H1 (cell line): ENCODE measurements around the gene TMPRSS4. TPM values are rescaled to one million over a fixed set of nuclear protein-coding genes. Genes with fewer than 3 reads are reported as not detected.

Experiments used
- CTCF ChIA-PET: fragments of 300-600 bp; sonication (Branson Sonifier 250); formaldehyde crosslinking; loops from one replicate; lab custom pipeline; 2021; ENCODE audit not compliant: partially characterized antibody; lab: Charles Lee
- POLR2A ChIA-PET: fragments of 300-600 bp; sonication (Branson Sonifier 250); formaldehyde crosslinking; loops from one replicate; lab custom pipeline; 2021; ENCODE audit warnings: inconsistent platforms; ENCODE audit not compliant: partially characterized antibody; lab: Charles Lee
- DNase-seq, 2 experiments: peaks; one replicate each; pipeline versions ENCODE4 v3.0.0 to v3.0.0-alpha.2; 2010 to 2022; ENCODE audit warnings: low spot score in 2 of 2, low read depth in 1 of 2, mixed read lengths in 1 of 2
- FAIRE-seq: peaks from 2 replicates; lab custom pipeline; 2011; peaks lifted over from hg19 to GRCh38; lab: Jason Lieb, UNC
- H2AFZ ChIP-seq: 2 replicates; pipeline ENCODE4 v1.8.1; 2012; ENCODE audit warnings: low read length, inconsistent platforms
- H2AK5ac ChIP-seq: 2 replicates; pipeline ENCODE4 v1.6.1; 2013; ENCODE audit warnings: low read depth, low read length
- H2BK120ac ChIP-seq: replicated peaks from 2 replicates; pipeline ENCODE3; 2013; ENCODE audit warnings: low read depth, low read length, inconsistent platforms
- H2BK12ac ChIP-seq: 2 replicates; pipeline ENCODE4 v1.6.1; 2013; ENCODE audit warnings: low read depth, low read length
- H2BK15ac ChIP-seq: 2 replicates; pipeline ENCODE4 v1.6.1; 2013; ENCODE audit warnings: low read length
- H2BK20ac ChIP-seq: 2 replicates; pipeline ENCODE4 v1.6.1; 2013; ENCODE audit warnings: low read length
- H2BK5ac ChIP-seq: 2 replicates; pipeline ENCODE4 v1.6.1; 2013; ENCODE audit warnings: low read depth, low read length
- H3K14ac ChIP-seq: 2 replicates; pipeline ENCODE4 v1.6.1; 2013; ENCODE audit warnings: inconsistent platforms; ENCODE audit not compliant: insufficient read length
- H3K18ac ChIP-seq: 2 replicates; pipeline ENCODE4 v1.6.1; 2013; ENCODE audit warnings: low read length; ENCODE audit errors: extremely low read depth
- H3K23ac ChIP-seq: 2 replicates; pipeline ENCODE4 v1.6.1; 2013; ENCODE audit warnings: inconsistent platforms; ENCODE audit not compliant: insufficient read length
- H3K23me2 ChIP-seq: 2 replicates; pipeline ENCODE4 v1.6.1; 2013; ENCODE audit warnings: low read depth, low read length
- H3K27ac ChIP-seq: 2 replicates; pipeline ENCODE4 v1.6.1; 2011; ENCODE audit warnings: low read depth, low read length, inconsistent platforms
- H3K27me3 ChIP-seq, 4 experiments: replicated peaks in 1 of 4; 1 replicate in 1 of 4; 2 replicates in 3 of 4; pipeline versions ENCODE4 v1.6.1 to v1.8.1; 2011 to 2013; ENCODE audit warnings: low read length in 3 of 4, mild to moderate bottlenecking in 3 of 4, inconsistent platforms in 2 of 4, mixed read lengths in 2 of 4, moderate library complexity in 1 of 4; ENCODE audit not compliant: control insufficient read depth in 3 of 4, insufficient read depth in 3 of 4; ENCODE audit errors: extremely low read depth in 1 of 4
- H3K36me3 ChIP-seq, 4 experiments: 2 replicates each; pipeline versions ENCODE4 v1.6.1 to v1.8.1; 2011 to 2013; ENCODE audit warnings: mild to moderate bottlenecking in 4 of 4, low read length in 3 of 4, moderate library complexity in 2 of 4, control low read depth in 1 of 4, inconsistent platforms in 1 of 4; ENCODE audit not compliant: insufficient read depth in 4 of 4, control insufficient read depth in 2 of 4
- H3K4ac ChIP-seq: replicated peaks from 2 replicates; pipeline ENCODE3; 2013; ENCODE audit warnings: low read length, low read depth, mixed read lengths, inconsistent platforms; ENCODE audit not compliant: insufficient read length
- H3K4me1 ChIP-seq, 4 experiments: replicated peaks in 1 of 4; 1 replicate in 1 of 4; 2 replicates in 3 of 4; pipeline versions ENCODE4 v1.6.1 to v1.8.1; 2011 to 2013; ENCODE audit warnings: low read length in 3 of 4, inconsistent platforms in 2 of 4, mixed read lengths in 1 of 4; ENCODE audit not compliant: insufficient read depth in 4 of 4, control insufficient read depth in 3 of 4
- H3K4me2 ChIP-seq, 2 experiments: 2 replicates each; pipeline versions ENCODE4 v1.6.1 to v1.8.1; 2011 to 2013; ENCODE audit warnings: low read depth in 2 of 2, low read length in 2 of 2, control low read depth in 1 of 2, inconsistent platforms in 1 of 2, mild to moderate bottlenecking in 1 of 2; ENCODE audit not compliant: insufficient read depth in 1 of 2
- H3K4me3 ChIP-seq, 4 experiments: fragments of 200-600, 300-600 bp in 1 of 4; sonication (generic), shearing (Covaris generic), sonication (Bioruptor Twin) in 1 of 4; 2 replicates each; pipeline versions ENCODE4 v1.5.1 to v1.8.1; 2011 to 2016; ENCODE audit warnings: low read length in 4 of 4, low read depth in 3 of 4, control low read depth in 2 of 4, inconsistent platforms in 2 of 4, mild to moderate bottlenecking in 2 of 4, mixed read lengths in 1 of 4, moderate library complexity in 1 of 4; ENCODE audit not compliant: insufficient read depth in 2 of 4; ENCODE audit errors: extremely low read depth in 1 of 4
- H3K56ac ChIP-seq: replicated peaks from 2 replicates; pipeline ENCODE3; 2013; ENCODE audit warnings: low read depth, mild to moderate bottlenecking, mixed read lengths, low read length, inconsistent platforms; ENCODE audit not compliant: insufficient read length
- H3K79me1 ChIP-seq: 2 replicates; pipeline ENCODE4 v1.6.1; 2013; ENCODE audit warnings: low read depth, low read length, control low read depth
- H3K79me2 ChIP-seq, 2 experiments: 2 replicates each; pipeline versions ENCODE4 v1.6.1 to v1.8.1; 2012 to 2013; ENCODE audit warnings: low read length in 2 of 2, mild to moderate bottlenecking in 2 of 2, inconsistent platforms in 1 of 2; ENCODE audit not compliant: insufficient read depth in 2 of 2, control insufficient read depth in 1 of 2
- H3K9ac ChIP-seq, 4 experiments: replicated peaks in 1 of 4; 1 replicate in 1 of 4; 2 replicates in 3 of 4; pipeline versions ENCODE4 v1.6.1 to v1.8.1; 2011 to 2013; ENCODE audit warnings: low read depth in 3 of 4, low read length in 3 of 4, control low read depth in 2 of 4, mild to moderate bottlenecking in 2 of 4, moderate library complexity in 2 of 4, inconsistent platforms in 1 of 4; ENCODE audit errors: extremely low read depth in 1 of 4
- H3K9me3 ChIP-seq, 2 experiments: 2 replicates each; pipeline versions ENCODE4 v1.6.1 to v1.8.1; 2012 to 2013; ENCODE audit warnings: mild to moderate bottlenecking in 2 of 2, moderate library complexity in 2 of 2, control low read depth in 1 of 2, inconsistent platforms in 1 of 2, low read depth in 1 of 2, low read length in 1 of 2, mixed read lengths in 1 of 2; ENCODE audit not compliant: insufficient read depth in 2 of 2
- H4K20me1 ChIP-seq, 2 experiments: replicated peaks in 1 of 2; 2 replicates each; pipeline versions ENCODE3 to v1.8.1; 2011 to 2013; ENCODE audit warnings: inconsistent platforms in 2 of 2, low read length in 2 of 2, mild to moderate bottlenecking in 1 of 2; ENCODE audit not compliant: insufficient read depth in 2 of 2, control insufficient read depth in 1 of 2
- H4K5ac ChIP-seq: 2 replicates; pipeline ENCODE4 v1.6.1; 2013; ENCODE audit warnings: low read length, low read depth, mixed read lengths, inconsistent platforms; ENCODE audit not compliant: insufficient read length
- H4K8ac ChIP-seq: 2 replicates; pipeline ENCODE4 v1.8.0; 2013; ENCODE audit warnings: mild to moderate bottlenecking, moderate library complexity, low read length, inconsistent platforms; ENCODE audit not compliant: insufficient read depth; ENCODE audit errors: extremely low read depth
- H4K91ac ChIP-seq: replicated peaks from 2 replicates; pipeline ENCODE3; 2013; ENCODE audit warnings: low read length, mixed read lengths, inconsistent platforms; ENCODE audit not compliant: insufficient read length
- WGBS, 2 experiments: shearing (Covaris generic) in 1 of 2; methylation state at CpG; one replicate each; pipeline versions ENCODE4 v1.1.6 to v1.1.7; 2013 to 2015; ENCODE audit warnings: low lambda C conversion rate in 2 of 2, mixed read lengths in 2 of 2, inconsistent platforms in 1 of 2, low coverage in 1 of 2, missing lambda C conversion rate in 1 of 2; ENCODE audit not compliant: insufficient replicate concordance in 2 of 2, insufficient coverage in 1 of 2, insufficient read length in 1 of 2; ENCODE audit errors: extremely low coverage in 1 of 2, missing lambda C conversion rate in 1 of 2; 5-methylcytosine and 5-hydroxymethylcytosine counted together
- polyA plus RNA-seq, 7 experiments: library from polyadenylated mRNA; depleted of rRNA in 3 of 7; stranded (reverse) in 5 of 7; unstranded in 2 of 7; fragments of >200 nt in 5 of 7; fragments of 200-250 nt in 2 of 7; gene quantifications; 1 replicate in 5 of 7; 2 replicates in 1 of 7; 4 replicates in 1 of 7; pipeline versions ENCODE4 v1.2.1 to v1.2.3, GENCODE V29; 2011 to 2013; ENCODE audit warnings: missing spikeins in 2 of 7, mixed read lengths in 2 of 7
- total RNA-seq: library from RNA; stranded (reverse); fragmentation: NEBNext Ultra II Directional; extraction: Animal tissue kit (Norgen Biotek cat#: 25700); gene quantifications from 2 replicates; pipeline ENCODE4 v1.2.1, GENCODE V29; 2021

The TMPRSS4 gene
- total and polyA plus RNA-seq, 2 of the 8 experiments (the other 6 are each of a cell fraction or from before 2014, with no cell fraction given), result 0.11 to 0.58 TPM

- Histone ChIP-seq H4K8ac (no peak overlapping the region), H3K4me3 (no peak overlapping the region), H4K5ac (no peak overlapping the region), H3K79me1 (no peaks in the 10 kb centered on the region), H2BK15ac (no peak overlapping the region), H3K27ac (no peak overlapping the region), H2BK20ac (no peak overlapping the region), H3K79me2 (no peaks in the 10 kb centered on the region), H2BK12ac (no peak overlapping the region), H2BK120ac (no peak overlapping the region), H3K23me2 (no peaks in the 10 kb centered on the region), H3K4me1 (peaks cover 3 to 12% (median 6%) of the 10 kb centered on the region in 4 experiments; a peak in 6 of 7 replicates), H3K18ac (no peak overlapping the region), H2AK5ac (no peak overlapping the region), H3K4me2 (no peak overlapping the region), H3K9ac (no peak overlapping the region), H3K36me3 (no peaks in the 10 kb centered on the region), H4K91ac (no peak overlapping the region), H3K14ac (no peak overlapping the region), H4K20me1 (no peaks in the 10 kb centered on the region), H3K23ac (no peak overlapping the region), H3K56ac (no peak overlapping the region), H2BK5ac (no peak overlapping the region), H3K9me3 (no peaks in the 10 kb centered on the region), H3K27me3 (no peaks in the 10 kb centered on the region; a peak in 1 of 7 replicates), H2AFZ (no peak overlapping the region), H3K4ac (no peak overlapping the region)
- DNase-seq, result no peak
- CTCF ChIA-PET, result interaction anchor here (0.7 to 2.1 kb wide), 8 partner anchors 13 to 255 kb away, joined by 3 to 5 read pairs (median 4); no protein-coding TSS in a partner anchor
- POLR2A ChIA-PET, result no interaction called here
- FAIRE-seq, result no peak
- 91% methylated on average over 11 of the region's 11 CpGs; no CpG with 5 or more reads in 1 of the 2 experiments for WGBS, 2 experiments
Measured at GRCh38 chr11:118074091-118074685, 2.7 kb upstream of the TMPRSS4 start.
